NCI-H748 (cell line): ENCODE data around the gene TLCD1.
"Not testable (repeated sequence)": the region's sequence is repeated elsewhere in the genome, so short reads cannot be mapped to it uniquely, and the experiment has no call there.

Experiments
- DNase-seq: peaks from one replicate; lab custom pipeline; 2025; ENCODE audit not compliant: unreplicated experiment; lab: John Stamatoyannopoulos, UW

The TLCD1 gene

DNA sequence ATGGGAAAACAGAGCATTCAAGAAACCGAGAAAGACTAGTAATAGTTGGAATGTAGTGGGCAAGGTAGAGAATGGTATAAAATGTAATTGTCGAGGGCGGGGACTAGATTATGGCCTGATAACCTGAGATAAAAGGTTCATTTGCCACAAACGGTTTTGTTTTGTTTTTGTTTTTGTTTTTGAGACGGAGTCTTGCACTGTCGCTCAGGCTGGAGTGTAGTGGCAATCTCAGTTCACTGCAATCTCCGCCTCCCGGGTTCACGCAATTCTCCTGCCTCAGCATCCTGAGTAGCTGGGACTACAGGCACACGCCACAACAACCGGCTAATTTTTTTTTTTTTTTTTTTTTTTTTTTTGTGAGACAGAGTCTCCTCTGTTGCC lies 3.9 kb upstream of the TLCD1 start:
- no peak for DNase-seq

DNA sequence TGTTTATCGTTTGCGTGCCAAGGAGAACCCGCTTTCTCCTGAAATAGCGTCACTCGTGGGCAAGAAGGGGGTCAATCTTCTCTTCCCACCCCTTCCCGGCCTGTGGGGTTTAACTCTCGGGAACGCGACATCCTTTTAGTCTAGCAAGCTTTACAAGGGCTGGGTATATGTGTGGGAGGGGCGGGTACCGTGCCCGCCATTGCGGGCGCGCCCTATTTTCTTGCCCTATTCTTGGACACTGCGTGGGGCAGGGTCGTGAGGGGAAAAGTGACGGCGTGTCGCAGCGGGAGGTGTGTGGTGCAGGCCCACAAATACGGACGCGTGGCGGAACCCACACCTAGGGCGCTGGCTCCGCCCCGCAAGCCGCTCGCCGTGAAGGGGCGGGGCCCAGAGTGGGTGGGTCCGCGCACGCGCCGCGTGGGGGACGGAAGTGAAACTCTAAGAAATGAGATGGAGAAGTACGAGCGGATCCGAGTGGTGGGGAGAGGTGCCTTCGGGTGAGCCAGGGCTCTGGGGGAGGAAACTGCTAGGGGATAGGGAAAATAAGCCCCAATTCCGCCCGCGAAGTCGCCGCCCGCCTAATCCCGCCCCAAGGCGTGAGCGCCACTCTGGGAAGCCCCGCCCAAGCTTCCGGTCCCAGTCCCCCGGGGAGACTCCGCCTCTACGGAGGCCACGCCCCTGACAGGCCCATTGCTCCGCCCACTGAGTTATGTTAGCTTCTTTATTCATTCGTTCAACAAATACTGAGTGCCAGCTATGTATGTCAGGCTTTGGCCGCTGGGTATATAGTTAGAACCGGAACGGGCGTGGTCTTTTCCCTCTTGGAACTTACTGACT lies 2.5 kb upstream of the TLCD1 start, which contains the start of gene NEK8:
NEK8 (plus strand) TSS at position 425 of the 837 bp plus-strand sequence; CDS start at position 451, 26 bp downstream.
- peak; percentile 94 for DNase-seq

DNA sequence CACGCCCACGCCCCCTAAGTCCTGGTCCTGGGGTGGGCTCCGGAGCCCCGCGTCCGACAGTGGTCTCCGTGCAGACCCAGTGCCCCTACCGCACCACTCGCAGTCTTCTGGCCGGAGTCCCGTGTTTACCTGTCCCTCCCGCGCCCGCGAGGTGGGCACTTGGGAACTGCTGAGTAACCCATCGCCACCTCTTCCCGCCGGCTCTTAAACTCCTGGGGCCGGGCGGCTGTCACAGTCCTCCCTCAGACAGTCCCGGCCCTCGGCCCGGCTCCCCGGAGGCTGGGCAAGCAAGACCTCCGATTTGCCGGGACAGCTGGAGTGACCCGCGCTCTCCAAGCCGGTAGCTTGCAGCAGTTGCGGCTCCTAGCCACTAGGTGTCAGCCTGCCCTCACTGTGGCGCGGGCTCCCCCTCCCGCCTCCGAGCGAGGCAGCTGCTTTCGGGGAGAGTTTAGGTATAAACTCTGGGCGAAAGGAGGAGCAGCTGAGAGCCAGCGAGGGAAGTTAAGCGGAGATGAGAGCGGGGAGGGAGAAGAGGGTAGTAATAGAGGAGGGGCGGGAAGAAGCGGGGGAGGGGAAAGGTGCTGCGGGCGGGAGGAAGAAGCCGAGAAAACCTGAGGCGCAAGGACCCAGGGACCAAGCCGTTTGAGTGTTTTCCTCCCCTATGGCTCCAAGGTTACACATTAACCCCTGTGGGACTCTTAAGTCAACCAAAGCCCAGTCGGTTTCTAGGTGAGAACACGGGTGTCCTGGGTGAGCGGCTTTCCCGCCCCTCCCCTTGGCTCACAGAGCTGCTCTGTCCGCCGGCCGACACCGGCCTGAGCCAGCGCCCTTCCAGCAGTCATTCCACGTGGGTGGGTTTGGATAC lies 826 bp upstream of the TLCD1 start:
- peak; percentile 99 for DNase-seq

DNA sequence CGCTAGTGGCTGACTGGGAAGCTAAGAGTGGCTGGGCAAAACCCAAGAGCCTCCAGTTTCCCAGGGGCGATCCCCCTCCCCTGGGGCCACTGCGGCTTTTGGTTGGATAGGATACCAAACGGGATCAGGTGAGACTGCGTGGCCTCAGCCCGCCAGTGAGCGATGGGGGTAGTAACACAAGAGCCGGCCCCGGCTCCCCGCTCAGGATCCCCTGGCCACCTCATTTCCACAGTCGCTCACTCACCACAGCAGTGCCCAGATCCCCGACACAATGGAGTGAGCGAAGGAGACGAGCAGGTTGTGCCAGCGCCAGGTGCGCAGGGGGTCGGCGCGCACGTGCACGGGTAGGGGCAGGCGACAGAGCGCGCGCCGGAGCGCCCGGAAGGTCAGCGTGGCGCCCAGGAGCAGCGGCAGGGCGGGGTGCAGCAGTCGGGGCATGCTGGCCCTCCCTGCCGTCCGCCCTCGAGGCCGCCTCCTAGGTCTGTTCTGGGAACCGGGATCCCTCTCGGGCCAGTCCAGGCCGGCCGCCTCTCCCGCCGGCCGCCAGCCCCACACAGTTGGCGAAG lies 290 bp downstream of the TLCD1 start:
- DNase-seq: peak; percentile 93

DNA sequence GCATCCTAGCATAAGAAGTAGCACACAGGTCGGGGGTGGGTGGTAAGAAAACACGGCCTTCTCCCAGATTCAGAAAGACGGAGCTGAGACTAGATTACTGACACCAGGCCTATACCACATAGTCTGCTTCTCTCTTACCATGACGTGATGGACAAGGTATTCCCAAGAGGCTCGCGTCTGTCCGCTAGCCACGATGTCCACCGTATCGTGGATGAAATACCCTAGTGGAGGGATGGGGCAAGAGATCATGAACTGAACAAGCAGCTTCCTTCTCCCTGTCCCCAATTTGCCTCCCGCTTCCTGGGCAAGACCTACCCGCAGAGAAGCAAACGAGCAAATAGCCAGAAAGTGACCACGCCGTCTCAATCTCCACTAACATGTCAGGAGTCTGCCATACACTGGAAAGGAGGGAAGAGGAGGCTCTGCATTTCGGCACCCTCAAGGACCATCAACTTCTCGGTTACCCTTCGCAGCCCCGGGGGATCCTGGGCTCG lies 820 bp downstream of the TLCD1 start:
- no peak for DNase-seq

DNA sequence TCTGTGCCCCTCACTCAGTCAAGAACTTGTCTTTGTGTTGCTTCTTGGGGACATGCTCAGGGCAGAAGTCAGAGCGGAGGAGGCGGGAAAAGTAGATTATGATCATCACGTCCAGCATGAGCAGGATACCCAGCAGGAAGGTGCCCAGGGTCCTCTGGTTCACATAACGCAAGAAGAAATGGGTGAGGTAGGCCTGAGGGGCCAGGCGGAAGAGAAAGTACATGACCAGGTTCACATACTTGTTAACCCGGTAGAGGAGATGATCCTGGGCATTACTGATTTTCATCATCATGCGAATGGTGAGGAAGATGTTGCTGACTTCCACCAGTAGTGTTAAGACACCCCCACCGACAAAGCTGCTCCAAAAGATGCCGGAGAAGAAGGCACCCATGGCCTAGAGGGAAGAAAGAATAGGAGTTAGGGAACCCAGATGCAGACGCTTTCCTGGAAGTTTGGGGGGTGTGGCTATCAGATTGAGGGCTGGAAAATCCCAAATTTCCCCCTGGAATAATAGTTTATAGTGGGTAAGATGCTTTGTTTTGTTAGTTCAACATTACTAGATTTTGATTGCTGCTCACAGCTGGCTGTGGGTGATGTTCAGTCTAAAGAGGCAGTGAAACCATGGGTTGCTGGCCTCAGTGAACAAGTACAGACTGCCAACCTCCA lies 1.4 kb downstream of the TLCD1 start:
- DNase-seq: no peak

DNA sequence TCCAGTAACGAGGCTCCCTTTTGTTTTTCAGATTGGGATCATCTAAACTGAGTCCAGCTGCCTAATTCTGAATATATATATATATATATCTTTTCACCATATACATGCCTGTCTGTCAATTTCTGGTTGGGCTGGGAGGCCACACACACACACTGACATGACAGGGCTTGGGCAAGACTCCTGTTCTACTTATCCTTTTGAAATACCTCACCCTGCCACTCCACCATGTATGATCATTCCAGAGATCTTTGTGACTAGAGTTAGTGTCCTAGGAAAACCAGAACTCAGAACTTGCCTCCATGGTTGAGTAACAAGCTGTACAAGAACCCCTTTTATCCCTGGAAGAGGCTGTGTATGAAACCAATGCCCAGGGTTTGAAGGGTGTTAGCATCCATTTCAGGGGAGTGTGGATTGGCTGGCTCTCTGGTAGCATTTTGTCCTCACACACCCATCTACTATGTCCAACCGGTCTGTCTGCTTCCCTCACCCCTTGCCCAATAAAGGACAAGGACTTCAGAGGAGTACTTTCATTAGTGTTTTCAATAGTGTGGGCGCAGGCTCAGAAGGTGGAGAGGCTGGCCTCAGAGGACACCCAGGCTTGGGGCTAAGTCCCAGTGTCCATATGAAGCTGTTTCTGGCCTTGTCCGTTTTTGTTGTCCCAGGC lies 2.1 kb downstream of the TLCD1 start:
- not testable (repeated sequence) for DNase-seq

DNA sequence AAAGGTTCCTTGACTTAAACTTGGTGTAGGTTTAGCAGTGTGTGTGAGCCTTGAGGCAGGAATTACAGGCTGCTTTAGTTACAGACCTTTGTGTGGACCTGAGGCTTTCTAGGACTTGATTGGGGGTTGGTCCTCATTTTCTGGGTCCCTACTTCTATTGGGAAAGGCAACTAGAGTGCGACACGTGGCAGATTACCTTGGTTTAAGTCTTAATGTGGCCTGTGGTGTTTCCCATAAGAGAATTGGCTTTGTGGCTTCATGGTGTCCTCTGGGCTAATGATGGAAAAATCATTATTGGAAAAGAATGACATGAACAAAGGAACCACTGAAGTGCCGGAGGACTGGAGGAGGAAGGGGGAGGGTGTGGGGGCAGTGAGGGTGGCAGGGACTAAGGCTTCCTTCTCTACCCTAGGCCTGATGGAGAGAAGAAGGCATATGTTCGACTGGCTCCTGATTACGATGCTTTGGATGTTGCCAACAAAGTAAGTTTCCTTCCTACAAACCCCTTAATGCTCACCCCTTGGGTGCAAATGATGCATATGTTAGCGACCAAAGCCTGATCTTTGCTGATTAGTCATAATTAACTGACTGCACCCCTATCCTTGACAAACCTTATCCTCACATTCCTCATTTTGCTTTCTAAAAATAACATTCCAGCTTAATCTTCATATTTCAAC lies 2.7 kb downstream of the TLCD1 start:
- DNase-seq: no peak

DNA sequence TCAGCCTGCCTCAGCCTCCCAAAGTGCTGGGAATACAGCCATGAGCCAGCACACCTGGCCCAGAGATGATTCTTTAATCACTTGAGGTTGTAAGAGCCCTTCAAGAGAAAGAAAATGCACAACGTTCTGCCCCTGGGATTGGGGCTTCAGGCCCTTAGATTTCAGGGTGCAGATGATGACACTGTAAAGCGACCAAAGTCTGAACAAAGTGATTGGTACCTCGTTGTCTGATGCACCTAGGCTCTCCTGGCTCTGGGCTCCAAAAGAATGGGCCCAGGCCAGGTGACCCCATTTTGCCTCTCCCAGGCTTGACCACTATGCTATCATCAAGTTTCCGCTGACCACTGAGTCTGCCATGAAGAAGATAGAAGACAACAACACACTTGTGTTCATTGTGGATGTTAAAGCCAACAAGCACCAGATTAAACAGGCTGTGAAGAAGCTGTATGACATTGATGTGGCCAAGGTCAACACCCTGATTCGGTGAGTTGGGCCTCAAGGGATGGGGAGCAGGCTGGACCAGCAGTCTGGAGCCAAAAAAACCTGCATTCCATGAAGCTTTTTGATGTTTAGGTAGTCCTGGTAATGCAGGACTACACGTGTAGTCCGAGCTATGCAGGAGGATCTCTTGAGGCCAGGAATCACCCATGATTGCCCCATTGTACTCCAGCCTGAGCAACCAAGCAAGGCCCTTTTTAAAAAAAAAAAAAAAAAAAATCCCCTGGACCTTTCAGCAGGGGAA lies 3.4 kb downstream of the TLCD1 start:
- DNase-seq: no peak

DNA sequence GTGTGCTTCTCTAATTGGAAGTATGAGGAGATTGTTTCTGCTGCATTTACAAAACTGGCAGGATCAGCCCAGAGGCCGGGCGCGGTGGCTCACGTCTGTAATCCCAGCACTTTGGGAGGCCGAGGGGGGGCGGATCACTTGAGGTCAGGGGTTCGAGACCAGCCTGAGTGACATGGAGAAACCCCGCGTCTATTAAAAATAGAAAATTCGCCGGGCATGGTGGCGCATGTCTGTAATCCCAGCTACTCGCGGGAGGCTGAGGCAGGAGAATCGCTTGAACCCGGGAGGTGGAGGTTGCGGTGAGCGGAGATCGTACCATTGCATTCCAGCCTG lies 5.1 kb downstream of the TLCD1 start:
- DNase-seq: not testable (repeated sequence)

DNA sequence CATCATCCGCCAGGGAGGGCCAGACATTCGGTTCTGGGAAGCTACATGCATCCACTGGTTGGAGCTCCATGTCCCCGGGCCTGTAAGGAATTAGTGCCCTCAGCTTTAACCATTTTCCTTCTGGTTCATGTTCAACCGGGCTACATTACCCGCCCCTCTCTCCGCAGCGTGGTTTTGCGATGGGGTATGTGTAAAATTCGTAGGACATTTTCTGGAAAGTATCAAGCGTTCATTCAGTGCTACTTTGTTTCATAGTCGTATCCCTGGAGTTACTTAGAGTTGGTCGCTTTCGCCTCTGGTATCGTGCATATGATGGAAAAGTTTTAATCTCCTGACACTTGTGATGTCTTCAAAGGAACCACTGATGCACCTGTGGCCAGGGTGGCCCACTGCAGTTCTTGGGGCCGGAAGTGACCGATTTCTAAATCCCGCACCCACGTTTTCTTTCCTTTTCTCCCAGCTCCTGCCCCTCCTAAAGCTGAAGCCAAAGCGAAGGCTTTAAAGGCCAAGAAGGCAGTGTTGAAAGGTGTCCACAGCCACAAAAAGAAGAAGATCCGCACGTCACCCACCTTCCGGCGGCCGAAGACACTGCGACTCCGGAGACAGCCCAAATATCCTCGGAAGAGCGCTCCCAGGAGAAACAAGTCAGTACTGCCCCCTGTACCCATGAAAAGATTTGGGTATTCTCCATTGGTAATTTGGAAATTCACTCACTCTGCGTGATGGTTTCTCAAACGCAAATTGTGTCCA lies 5.6 kb downstream of the TLCD1 start:
- no peak for DNase-seq

DNA sequence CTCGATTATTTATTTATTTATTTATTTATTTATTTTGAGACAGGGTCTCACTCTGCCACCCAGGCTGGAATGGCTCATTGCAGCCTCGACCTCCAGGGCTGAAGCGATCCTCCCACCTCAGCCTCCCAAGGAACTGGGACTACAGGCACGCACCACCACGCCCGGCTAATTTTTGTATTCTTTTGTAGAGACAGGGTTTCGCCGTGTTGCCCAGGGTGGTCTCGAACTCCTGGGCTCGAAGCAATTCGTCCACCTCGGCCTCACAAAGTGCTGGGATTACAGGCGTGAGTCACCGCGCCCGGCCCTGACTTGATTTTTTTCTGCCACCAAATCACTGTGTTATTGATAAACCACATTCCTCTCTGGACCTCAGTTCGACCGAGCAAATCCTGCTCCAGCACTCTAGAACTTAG lies 7.0 kb downstream of the TLCD1 start:
- no peak for DNase-seq

DNA sequence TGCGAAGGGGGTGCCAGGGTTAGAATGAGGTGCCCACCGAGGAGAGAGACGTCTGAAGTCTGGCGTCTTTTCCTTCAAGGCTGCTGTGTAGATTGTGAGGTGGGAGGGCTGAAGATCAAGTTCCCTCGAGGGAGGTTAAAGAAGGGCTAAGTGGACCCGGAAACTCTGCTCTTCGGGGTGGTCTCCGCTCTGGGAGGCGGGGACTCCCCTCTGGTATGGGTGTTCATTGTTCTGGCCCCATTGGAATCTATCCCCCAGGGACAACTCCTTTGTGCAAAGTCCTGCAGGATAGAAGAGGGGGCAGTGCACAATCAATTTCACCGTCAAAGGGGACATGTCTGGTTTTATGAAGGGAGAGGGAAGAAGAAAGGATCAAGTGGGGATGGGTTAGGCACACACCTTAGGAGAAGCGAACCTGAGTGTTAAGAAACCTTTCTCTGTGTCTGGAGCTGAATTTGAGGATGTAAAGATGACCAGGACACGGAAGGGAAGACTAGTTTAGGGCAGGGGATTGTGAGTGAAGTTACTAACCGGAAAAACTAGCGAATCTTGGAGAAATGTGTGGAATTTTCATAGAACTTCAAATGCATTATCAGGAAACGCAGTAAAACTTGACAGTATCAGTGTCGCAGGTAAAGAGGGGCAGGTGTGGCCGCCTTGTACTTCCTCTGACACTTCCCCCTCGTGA lies 7.6 kb downstream of the TLCD1 start:
- no peak for DNase-seq

DNA sequence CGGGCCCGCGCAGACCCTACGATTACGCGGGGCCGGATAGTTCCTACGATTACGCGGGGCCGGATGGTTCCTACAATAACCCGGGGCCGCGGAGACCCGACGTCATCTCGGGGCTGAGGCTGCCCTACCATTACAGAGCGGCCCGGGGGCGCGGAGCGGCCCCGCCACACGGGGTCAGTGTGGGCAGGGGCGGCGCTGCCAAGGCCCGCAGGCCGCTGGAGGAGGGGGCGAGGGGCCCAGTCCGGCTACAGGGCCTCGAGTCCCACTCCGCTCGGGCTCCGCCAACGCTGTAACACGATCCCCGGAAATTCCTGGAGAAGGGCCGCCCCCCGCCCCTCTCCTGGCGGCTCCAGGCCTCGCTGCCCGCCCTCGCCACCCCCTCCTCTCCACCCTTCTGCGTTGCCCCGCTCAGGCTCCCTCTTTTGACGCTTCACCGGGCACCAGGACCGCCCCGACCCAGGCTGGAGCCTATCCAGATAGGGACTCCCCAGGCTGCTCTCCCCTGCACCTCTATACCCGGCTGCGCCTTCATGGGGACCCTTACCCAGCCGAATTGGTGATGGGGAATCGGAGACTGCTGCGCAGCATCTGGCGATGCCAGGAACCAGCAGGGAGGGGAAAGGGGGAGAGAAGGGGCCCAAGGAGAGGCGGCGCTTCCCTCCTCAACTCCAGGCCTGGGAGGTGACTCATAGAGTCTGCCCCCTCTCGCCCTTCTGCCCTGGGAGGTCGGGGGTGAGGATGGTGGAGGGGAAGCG lies 8.3 kb downstream of the TLCD1 start, which contains the start of gene RAB34:
RAB34 (minus strand) TSS at position 291 of the 755 bp plus-strand sequence. CDS start 602 bp downstream, outside the sequence.
- DNase-seq: peak; percentile 49

DNA sequence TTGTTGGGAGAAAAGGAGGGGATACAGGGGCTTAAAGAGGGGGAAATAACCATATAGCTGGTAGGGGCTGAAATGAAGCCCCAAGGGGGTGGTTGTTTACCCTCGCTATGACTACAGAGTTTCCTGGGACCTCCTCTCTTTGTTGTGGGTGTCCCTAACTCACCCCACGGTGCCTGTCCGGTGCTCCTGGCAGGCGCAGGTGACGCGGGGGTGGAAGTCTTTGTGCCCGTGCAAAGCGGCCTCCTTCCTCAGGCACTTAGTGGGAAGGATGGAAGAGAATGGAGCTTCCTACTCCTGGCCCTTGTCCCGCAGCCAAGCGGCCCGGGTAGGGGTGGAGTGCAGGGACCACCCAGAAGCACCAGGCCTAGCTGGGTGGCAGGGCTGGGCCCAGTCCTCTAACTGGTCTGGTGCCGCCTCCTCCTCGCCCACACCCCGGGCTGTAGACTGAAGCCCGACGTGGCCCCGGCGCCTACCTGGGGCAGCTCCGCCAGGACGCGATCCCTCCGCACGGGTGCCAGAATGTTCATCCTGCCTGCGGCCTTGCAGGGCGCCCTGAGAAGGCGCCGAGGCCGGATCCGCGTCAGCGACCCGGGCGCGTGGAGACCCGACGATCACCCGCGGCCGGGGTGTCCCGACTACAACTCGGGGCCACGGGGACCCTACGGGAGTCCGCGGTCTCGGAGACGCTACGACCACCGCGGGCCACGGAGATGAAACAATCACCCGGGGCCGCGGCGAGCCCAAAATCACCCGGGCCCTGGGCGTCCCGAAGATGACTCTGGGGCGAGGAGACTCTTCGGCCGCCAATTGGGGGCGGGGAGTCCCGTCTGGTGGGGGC lies 9.1 kb downstream of the TLCD1 start:
- no peak for DNase-seq

DNA sequence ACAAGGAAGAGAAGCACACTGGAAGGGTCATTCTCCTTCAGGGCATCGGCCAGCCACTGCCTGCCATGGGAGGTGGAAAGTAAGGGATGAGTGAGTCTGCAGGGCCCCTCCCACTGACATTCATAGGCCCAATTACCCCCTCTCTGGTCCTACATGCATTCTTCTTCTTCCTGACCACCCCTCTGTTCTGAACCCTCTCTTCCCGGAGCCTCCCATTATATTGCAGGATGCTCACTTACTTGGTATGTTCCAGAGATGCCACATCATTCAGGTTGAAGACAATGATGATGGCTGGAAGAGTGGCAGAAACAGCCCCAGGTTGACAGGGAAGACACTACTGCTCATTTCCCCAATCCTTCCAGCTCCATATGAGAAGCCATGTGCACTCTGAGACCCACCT lies 10.8 kb downstream of the TLCD1 start:
- DNase-seq: no peak
